GM21367 (cell line): Measurements from ENCODE around the gene CASKIN1.

Experiments used
- ATAC-seq: cut with Tn5 transposase; IDR thresholded peaks from one replicate; pipeline ENCODE4 v1.9.1; 2021; ENCODE audit not compliant: unreplicated experiment

The CASKIN1 gene

GRCh38 chr16:2232094-2232990 is 35.9 kb upstream of the CASKIN1 start:
- ATAC-seq: no peak

DNA sequence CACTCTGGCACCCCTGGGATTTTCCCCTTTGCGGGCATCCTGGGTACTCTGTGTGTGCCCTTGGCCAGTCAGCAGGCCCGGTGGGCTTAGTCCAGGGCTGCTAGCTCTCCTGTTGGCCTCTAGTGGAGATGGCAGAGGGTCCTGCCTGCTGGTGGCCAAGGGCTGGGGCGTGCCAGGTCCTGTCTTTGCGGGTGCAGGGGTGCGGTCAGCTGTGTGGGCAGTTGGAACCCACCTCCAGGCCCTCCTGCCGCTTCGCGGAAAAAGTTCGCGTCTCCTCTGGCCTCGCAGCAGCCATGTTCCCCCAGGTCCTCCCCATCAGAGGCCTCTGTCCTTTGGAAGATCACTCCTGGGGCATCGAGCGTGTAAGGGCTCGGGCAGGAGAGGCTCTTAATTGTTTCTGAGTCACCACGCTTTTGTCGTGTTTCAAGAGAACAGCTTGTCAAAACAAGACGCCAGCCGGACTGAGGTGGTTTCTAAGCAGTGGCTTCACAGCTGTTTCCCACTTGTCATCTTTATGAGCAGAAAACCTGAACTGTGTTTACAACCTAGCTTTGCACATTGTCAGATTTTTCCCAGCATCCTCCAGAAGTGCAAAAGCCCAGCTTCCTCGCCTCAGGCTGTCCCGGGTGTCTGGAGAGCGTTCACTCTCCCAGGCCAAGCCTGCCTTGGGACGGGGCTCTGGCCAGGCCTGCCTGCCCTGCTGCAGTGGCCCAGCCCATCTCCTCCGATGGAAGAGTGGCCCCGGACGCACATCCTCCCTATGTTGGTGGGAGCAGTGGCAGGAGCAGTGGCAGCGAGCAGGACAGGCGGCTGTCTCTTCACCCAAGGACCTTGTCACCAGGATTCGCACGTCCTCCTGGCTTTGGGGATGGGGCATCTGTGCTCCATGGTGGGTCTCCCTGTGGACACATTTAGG is 34.9 kb upstream of the CASKIN1 start:
- ATAC-seq: no peak

DNA sequence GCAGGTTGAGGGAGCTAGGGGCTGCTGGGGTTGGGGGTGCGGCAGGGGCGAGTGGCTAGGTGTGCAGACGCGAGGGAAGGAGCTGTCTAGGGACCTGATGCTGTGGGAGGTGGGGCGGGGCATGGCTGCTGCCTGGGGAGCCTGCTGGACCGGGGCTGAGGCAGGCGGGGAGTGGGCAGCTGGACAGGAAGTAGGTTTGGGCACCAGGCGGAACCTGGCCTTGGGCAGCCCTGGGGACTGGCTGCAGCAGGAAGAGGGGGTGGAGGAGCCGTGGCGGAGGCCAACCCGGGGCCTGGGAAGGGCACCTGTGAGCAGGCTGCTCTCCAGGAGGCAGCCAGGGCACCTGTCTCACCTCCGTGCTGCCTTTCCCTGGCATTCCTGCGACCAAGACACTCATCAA is 34.0 kb upstream of the CASKIN1 start:
- ATAC-seq: no peak

GRCh38 chr16:2229632-2230250 is 33.3 kb upstream of the CASKIN1 start:
- no peak for ATAC-seq

GRCh38 chr16:2229091-2229490 is 32.7 kb upstream of the CASKIN1 start:
- no peak for ATAC-seq

DNA sequence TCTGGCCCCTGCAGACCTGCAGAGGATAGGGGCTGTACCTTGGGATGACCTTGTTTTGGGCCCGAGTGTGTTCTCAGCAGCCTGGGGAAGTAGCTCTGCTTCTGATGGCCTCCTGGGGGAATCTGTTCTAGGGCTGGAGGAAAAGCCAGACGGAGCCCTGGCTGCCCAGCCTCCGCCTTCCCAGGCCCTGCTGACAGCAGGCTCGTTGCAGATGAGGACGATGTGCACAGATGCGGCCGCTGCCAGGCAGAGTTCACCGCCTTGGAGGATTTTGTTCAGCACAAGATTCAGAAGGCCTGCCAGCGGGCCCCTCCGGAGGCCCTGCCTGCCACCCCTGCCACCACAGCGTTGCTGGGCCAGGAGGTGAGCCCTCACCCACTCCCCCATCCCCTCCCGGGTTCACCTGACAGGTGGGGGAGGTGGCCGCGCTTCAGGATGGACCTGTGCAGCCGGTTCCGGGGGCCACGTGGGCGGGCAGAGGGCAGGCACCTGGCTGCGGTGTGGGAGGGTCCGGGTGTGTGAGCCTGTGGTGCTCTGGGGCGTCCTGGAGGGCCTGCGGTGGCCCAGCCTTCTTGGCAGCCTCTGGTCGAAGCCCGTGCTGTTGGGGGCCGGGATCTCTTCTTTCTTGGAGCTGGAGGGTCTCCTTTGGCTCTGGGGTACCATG is 31.9 kb upstream of the CASKIN1 start:
- no peak for ATAC-seq

- no peak for ATAC-seq
These were observed 30.5 kb upstream of the CASKIN1 start for GRCh38 chr16:2226918-2227317.

DNA sequence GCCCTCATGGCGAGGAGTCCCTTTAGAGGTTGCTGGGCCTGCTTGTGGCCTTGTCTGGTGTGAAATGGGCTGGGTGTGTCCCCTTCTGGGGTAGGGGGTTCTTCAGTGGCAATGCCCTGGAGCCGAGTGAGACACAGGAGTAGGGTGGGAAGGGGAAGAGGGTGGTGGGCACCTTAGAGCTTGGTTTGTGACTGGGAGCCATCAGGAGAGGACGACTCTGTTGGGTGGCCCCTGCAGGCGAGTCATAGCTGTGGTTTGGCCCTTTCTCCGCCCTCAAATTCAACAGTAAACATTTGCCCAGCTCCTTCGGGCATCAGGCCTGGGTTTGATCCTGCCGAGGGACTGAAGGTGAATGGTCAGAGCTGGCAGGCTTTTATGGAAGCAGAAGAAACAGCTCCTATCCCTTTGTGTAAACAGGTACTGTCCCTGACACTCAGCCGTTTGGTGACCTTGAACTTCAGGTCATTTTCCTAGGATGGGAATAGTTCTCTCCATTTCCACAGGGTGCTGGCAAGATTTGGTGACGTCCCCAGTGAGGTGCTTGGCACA is 29.9 kb upstream of the CASKIN1 start:
- no peak for ATAC-seq

- peak; percentile 2 for ATAC-seq
These were observed 27.6 kb upstream of the CASKIN1 start for GRCh38 chr16:2223942-2224486.

DNA sequence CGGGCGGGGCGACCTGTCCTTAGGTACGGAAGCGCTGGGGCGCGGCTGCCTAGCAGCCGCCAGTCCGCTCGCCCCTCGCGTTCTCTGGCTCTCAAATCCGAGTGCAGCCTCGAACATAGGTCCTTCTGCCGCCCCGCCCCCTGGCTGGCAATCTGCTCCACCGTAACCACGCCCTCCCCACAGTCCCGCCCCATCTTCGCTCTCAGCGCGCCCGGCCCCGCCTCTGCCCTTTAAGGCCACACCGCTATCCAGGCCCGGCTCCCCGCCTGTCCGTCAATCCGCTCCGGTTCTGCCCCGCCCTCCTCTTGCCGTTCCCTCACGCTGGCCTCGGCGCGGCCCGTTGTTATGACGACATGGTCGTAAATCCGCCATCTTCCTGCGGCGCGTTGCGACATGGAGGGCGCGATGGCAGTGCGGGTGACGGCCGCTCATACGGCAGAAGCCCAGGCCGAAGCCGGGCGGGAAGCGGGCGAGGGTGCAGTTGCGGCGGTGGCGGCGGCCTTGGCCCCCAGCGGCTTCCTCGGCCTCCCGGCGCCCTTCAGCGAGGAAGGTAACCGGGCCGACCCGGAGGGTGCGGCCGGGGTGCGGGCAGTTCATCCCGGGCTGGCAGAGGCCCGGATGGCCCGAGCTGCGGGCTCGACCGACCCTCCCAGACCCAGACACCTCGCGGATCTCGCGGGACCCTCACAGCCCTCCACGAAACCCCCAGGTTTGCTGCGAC is 27.0 kb upstream of the CASKIN1 start, which contains the start of gene E4F1:
TSS of gene E4F1 (plus strand) at position 371 of the 721 bp plus-strand sequence. CDS start at position 394, 23 bp downstream.
- peak; percentile 79 for ATAC-seq

- no peak for ATAC-seq
These were observed 19.9 kb upstream of the CASKIN1 start for GRCh38 chr16:2216330-2216729.

- peak; percentile 68 for ATAC-seq
These were observed 18.2 kb upstream of the CASKIN1 start, which contains the start of gene PGP for GRCh38 chr16:2214719-2214968. PGP (minus strand) TSS chr16:2214840; CDS start chr16:2214777, 63 bp downstream.

DNA sequence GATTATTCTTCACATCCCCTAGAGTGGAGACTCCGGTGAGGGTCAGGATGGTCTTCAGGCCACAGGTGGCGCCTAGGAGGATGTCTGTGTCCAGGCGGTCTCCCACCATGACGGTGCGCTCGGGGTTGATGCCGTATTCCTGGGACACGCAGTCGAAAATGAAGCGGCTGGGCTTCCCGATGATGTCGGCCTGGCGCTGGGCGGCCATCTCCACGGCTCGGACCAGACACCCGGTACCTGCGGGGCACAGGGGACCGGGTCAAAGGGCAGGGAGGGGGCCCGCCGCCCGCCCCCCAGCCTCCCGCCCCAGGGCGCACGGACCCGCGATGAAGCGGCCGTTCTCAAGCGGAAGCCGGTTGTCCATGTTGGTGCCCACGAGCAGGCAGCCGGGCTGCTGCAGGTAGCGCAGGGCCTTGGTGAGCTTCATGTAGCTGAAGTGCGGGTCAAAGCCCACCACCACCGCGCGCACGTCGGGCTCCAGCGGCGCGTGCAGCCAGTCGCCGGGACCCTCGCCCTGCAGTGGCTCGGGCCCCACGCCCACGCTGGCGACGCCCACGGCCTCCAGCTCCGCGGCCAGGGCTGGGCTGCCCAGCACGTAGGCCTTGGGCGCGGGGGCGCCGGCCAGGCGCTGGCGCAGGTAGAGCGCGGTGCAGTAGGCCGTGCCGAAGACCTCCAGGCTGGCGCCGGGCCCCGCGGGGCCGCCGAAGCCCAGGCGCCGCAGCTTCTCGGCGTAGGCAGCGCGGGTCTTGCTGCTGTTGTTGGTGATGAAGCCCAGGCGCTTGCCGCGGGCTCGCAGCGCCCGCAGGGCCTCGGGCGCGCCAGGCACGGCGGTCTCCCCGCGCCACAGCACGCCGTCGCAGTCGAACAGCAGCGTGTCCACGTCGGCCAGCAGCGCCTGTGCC is 17.7 kb upstream of the CASKIN1 start:
- no peak for ATAC-seq

GRCh38 chr16:2212362-2213324 is 16.2 kb upstream of the CASKIN1 start:
- no peak for ATAC-seq

- ATAC-seq: no peak
These were observed 15.5 kb upstream of the CASKIN1 start for GRCh38 chr16:2211923-2212347.

GRCh38 chr16:2210386-2211365 is 14.3 kb upstream of the CASKIN1 start, which contains the start of gene BRICD5:
BRICD5 (minus strand) TSS chr16:2210863; CDS start chr16:2210833, 30 bp downstream.
- no peak for ATAC-seq
